ENCODE results near the gene CAPZA1.
"Not testable (repeated sequence)": the region's sequence is repeated elsewhere in the genome, so short reads cannot be mapped to it uniquely, and the experiment has no call there.

CAPZA1 gene

GRCh38 chr1:112618114-112618720, 1.4 kb upstream of the CAPZA1 start:
- H3K4me3 Mint-ChIP-seq = peak overlapping the region; percentile 95
- peaks cover 37% of the 10 kb centered on the region for H3K4me1 Mint-ChIP-seq
- CTCF ChIA-PET = interaction anchor here (0.9 to 2.2 kb wide), 6 partner anchors 90 to 320 kb away, joined by 3 to 7 read pairs (median 4); no protein-coding TSS in a partner anchor
- peaks cover 28% of the 10 kb centered on the region for H3K36me3 Mint-ChIP-seq
- no peaks in the 10 kb centered on the region for H3K9me3 Mint-ChIP-seq
- peak; percentile 27 for DNase-seq
- H3K27me3 Mint-ChIP-seq = no peaks in the 10 kb centered on the region
- H3K27ac Mint-ChIP-seq = peak overlapping the region; percentile 100

GRCh38 chr1:112618721-112619517, 713 bp upstream of the CAPZA1 start, which contains the start of gene ST7L:
Gene ST7L (minus strand): TSS chr1:112619141. CDS start chr1:112619113, 28 bp downstream.
- CTCF ChIA-PET = interaction anchor here (1.2 to 2.1 kb wide), 2 partner anchors 89 to 117 kb away, joined by 3 to 7 read pairs; no protein-coding TSS in a partner anchor
- peaks cover 28% of the 10 kb centered on the region for H3K36me3 Mint-ChIP-seq
- peak within 1 kb of the TSS; percentile 100 for H3K27ac Mint-ChIP-seq
- peak within 1 kb of the TSS; percentile 95 for H3K4me3 Mint-ChIP-seq
- H3K9me3 Mint-ChIP-seq = no peaks in the 10 kb centered on the region
- H3K27me3 Mint-ChIP-seq = no peaks in the 10 kb centered on the region
- DNase-seq = peak; percentile 70
- H3K4me1 Mint-ChIP-seq = peaks cover 39% of the 10 kb centered on the region

- Mint-ChIP-seq H3K27me3 (no peaks in the 10 kb centered on the region), H3K27ac (peak overlapping the region; percentile 100), H3K4me1 (peaks cover 51% of the 10 kb centered on the region), H3K4me3 (peak overlapping the region; percentile 95), H3K36me3 (peaks cover 36% of the 10 kb centered on the region), H3K9me3 (no peaks in the 10 kb centered on the region)
- CTCF ChIA-PET = no interaction called here
- no peak for DNase-seq
Observed at GRCh38 chr1:112620377-112620695, 704 bp downstream of the CAPZA1 start.

GRCh38 chr1:112624493-112624892, 4.9 kb downstream of the CAPZA1 start:
- peaks cover 67% of the 10 kb centered on the region for H3K4me1 Mint-ChIP-seq
- DNase-seq, H3K4me3 Mint-ChIP-seq, H3K27ac Mint-ChIP-seq, CTCF ChIA-PET, H3K9me3 Mint-ChIP-seq, H3K27me3 Mint-ChIP-seq: not testable (repeated sequence)
- peaks cover 55% of the 10 kb centered on the region for H3K36me3 Mint-ChIP-seq

- Mint-ChIP-seq H3K27ac (no peak overlapping the region), H3K27me3 (no peaks in the 10 kb centered on the region), H3K4me1 (peaks cover 68% of the 10 kb centered on the region), H3K9me3 (no peaks in the 10 kb centered on the region), H3K4me3 (no peak overlapping the region), H3K36me3 (peaks cover 50% of the 10 kb centered on the region)
- CTCF ChIA-PET = no interaction called here
- no peak for DNase-seq
Observed at GRCh38 chr1:112625696-112626095, 6.1 kb downstream of the CAPZA1 start.

- Mint-ChIP-seq H3K36me3 (peaks cover 52% of the 10 kb centered on the region), H3K4me3 (no peak overlapping the region), H3K27ac (no peak overlapping the region), H3K27me3 (no peaks in the 10 kb centered on the region), H3K4me1 (peaks cover 66% of the 10 kb centered on the region), H3K9me3 (no peaks in the 10 kb centered on the region)
- no peak for DNase-seq
- CTCF ChIA-PET = no interaction called here
Observed at GRCh38 chr1:112626193-112626592, 6.6 kb downstream of the CAPZA1 start.

GRCh38 chr1:112626887-112627286, 7.3 kb downstream of the CAPZA1 start:
- Mint-ChIP-seq H3K9me3 (no peaks in the 10 kb centered on the region), H3K27me3 (no peaks in the 10 kb centered on the region), H3K4me1 (peaks cover 63% of the 10 kb centered on the region), H3K27ac (no peak overlapping the region), H3K36me3 (peaks cover 50% of the 10 kb centered on the region), H3K4me3 (no peak overlapping the region)
- CTCF ChIA-PET = no interaction called here
- DNase-seq = no peak

- H3K4me3 Mint-ChIP-seq = no peak overlapping the region
- no peak for DNase-seq
- H3K9me3 Mint-ChIP-seq = no peaks in the 10 kb centered on the region
- peaks cover 53% of the 10 kb centered on the region for H3K36me3 Mint-ChIP-seq
- peaks cover 61% of the 10 kb centered on the region for H3K4me1 Mint-ChIP-seq
- no peaks in the 10 kb centered on the region for H3K27me3 Mint-ChIP-seq
- H3K27ac Mint-ChIP-seq = no peak overlapping the region
- CTCF ChIA-PET = no interaction called here
Observed at GRCh38 chr1:112628516-112628915, 8.9 kb downstream of the CAPZA1 start.

GRCh38 chr1:112629256-112629655, 9.6 kb downstream of the CAPZA1 start:
- no peak overlapping the region for H3K27ac Mint-ChIP-seq
- peaks cover 65% of the 10 kb centered on the region for H3K4me1 Mint-ChIP-seq
- no peak for DNase-seq
- peaks cover 56% of the 10 kb centered on the region for H3K36me3 Mint-ChIP-seq
- no peaks in the 10 kb centered on the region for H3K27me3 Mint-ChIP-seq
- no peak overlapping the region for H3K4me3 Mint-ChIP-seq
- no peaks in the 10 kb centered on the region for H3K9me3 Mint-ChIP-seq
- CTCF ChIA-PET = interaction anchor here (1.4 kb wide), 1 partner anchor 20 kb away, joined by 4 read pairs; no protein-coding TSS in a partner anchor

DNA sequence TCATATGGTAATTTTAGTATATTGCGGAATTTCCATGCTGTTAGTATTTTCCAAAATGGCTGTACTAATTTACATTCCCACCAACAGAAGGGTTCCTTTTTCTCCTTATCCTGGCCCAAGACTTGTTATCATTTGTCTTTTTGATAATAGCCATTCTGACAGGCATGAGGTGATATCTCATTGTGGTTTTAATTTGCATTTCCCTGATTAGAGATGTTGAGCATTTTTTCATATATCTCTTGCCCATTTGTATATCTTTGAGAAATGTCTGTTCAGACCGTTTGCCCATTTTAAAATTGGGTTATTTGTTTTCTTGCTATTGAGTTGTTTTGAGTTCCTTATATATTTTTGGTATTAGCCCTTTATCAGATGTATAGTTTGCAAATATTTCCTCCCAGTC, 14.0 kb downstream of the CAPZA1 start:
- H3K36me3 Mint-ChIP-seq = peaks cover 38% of the 10 kb centered on the region
- DNase-seq = no peak
- no peaks in the 10 kb centered on the region for H3K27me3 Mint-ChIP-seq
- H3K4me3 Mint-ChIP-seq = no peak overlapping the region
- CTCF ChIA-PET = interaction anchor here (1.7 kb wide), 1 partner anchor 18 kb away, joined by 4 read pairs; no protein-coding TSS in a partner anchor
- H3K9me3 Mint-ChIP-seq = no peaks in the 10 kb centered on the region
- H3K4me1 Mint-ChIP-seq = peaks cover 57% of the 10 kb centered on the region
- H3K27ac Mint-ChIP-seq = no peak overlapping the region

DNA sequence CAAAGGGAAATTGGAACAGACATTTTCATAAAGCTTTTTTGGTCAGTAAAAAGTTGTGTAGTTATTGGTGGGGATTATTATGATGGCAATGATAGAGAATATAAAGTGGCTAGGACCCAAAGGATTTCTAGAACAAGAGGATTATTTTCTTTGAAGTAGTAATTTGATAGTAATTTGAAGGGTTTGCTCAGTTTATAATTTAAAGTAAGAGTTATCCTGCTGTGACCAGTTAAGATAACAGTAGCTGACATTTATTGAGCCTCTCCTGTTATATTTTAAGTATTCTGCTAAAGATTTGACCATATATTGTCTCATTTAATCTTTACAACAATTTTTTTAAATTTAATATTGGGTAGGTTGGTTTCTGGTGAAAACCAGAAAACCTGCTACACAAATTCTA, 14.7 kb downstream of the CAPZA1 start:
- no peaks in the 10 kb centered on the region for H3K27me3 Mint-ChIP-seq
- peaks cover 55% of the 10 kb centered on the region for H3K4me1 Mint-ChIP-seq
- no peaks in the 10 kb centered on the region for H3K9me3 Mint-ChIP-seq
- DNase-seq = no peak
- peaks cover 34% of the 10 kb centered on the region for H3K36me3 Mint-ChIP-seq
- CTCF ChIA-PET = interaction anchor here (1.7 kb wide), 1 partner anchor 17 kb away, joined by 4 read pairs; no protein-coding TSS in a partner anchor
- no peak overlapping the region for H3K27ac Mint-ChIP-seq
- H3K4me3 Mint-ChIP-seq = no peak overlapping the region

GRCh38 chr1:112636056-112636455, 16.4 kb downstream of the CAPZA1 start:
- CTCF ChIA-PET = no interaction called here
- no peaks in the 10 kb centered on the region for H3K27me3 Mint-ChIP-seq
- H3K27ac Mint-ChIP-seq = no peak overlapping the region
- no peak for DNase-seq
- peaks cover 49% of the 10 kb centered on the region for H3K4me1 Mint-ChIP-seq
- H3K9me3 Mint-ChIP-seq = no peaks in the 10 kb centered on the region
- no peak overlapping the region for H3K4me3 Mint-ChIP-seq
- H3K36me3 Mint-ChIP-seq = peaks cover 26% of the 10 kb centered on the region

DNA sequence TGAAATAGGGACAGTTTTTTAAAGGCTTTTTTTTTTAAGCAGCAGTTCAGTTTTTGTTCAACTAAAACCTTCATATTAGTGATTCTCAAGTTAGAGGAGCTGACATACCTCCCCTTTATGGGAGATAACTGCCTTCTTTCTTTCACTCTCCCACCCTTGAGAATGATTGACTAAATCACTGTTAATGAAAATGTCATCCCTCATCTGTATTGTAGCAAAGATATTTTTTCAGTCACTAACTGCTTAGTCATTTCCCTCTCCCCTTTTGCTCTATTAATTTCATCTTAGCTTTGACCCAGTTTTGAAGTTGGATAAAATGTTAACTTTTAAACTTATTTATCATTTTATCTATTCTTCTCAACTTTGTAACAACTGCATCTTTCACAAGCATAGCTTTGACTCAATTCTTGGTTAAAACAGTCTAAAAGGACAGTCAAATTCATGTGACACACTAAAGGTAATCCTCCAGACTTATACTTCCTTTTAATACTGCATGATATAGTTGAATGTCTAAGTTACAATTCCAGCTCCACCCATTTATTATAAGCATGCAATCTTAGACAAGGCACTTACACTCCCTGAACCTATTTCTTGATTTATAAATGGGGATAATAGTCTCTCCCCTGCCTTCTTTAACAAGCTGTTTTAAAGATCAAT, 17.1 kb downstream of the CAPZA1 start:
- no peak overlapping the region for H3K4me3 Mint-ChIP-seq
- no peaks in the 10 kb centered on the region for H3K9me3 Mint-ChIP-seq
- H3K27ac Mint-ChIP-seq = peak overlapping the region; percentile 52
- peaks cover 24% of the 10 kb centered on the region for H3K36me3 Mint-ChIP-seq
- H3K4me1 Mint-ChIP-seq = peaks cover 47% of the 10 kb centered on the region
- DNase-seq = no peak
- H3K27me3 Mint-ChIP-seq = no peaks in the 10 kb centered on the region
- CTCF ChIA-PET = interaction anchor here (1.2 kb wide), 2 partner anchors 13 to 28 kb away, joined by 3 read pairs; no protein-coding TSS in a partner anchor
